Smooth muscle cell (in vitro differentiated cells): Measurements from ENCODE around the gene CITED4. TPM values are rescaled to one million over a fixed set of nuclear protein-coding genes. Genes with fewer than 3 reads are reported as not detected.

ENCODE experiments used
- DNase-seq: peaks from one replicate; lab custom pipeline; 2025; ENCODE audit not compliant: unreplicated experiment; lab: John Stamatoyannopoulos, UW
- H2AFZ ChIP-seq: fragments of 200-600 bp; sonication (generic); 2 replicates; pipeline ENCODE4 v1.6.0; 2016; ENCODE audit warnings: antibody characterized with exemption, low read depth, mild to moderate bottlenecking
- H3F3A ChIP-seq: fragments of 200-600 bp; sonication (generic); 2 replicates; pipeline ENCODE4 v1.6.0; 2017; ENCODE audit warnings: antibody characterized with exemption, low read depth
- H3K27ac ChIP-seq: fragments of 200-600 bp; sonication (generic); 2 replicates; pipeline ENCODE4 v1.5.1; 2016; ENCODE audit warnings: low read depth, mild to moderate bottlenecking
- H3K27me3 ChIP-seq: fragments of 200-600 bp; sonication (generic); 2 replicates; pipeline ENCODE4 v1.6.1; 2016; ENCODE audit warnings: low read depth, mild to moderate bottlenecking
- H3K36me3 ChIP-seq: fragments of 200-600 bp; sonication (generic); 2 replicates; pipeline ENCODE4 v1.5.1; 2016; ENCODE audit warnings: low read depth
- H3K4me1 ChIP-seq: fragments of 200-600 bp; sonication (generic); 2 replicates; pipeline ENCODE4 v1.5.1; 2016; ENCODE audit warnings: low read depth
- H3K4me2 ChIP-seq: fragments of 200-600 bp; sonication (generic); 2 replicates; pipeline ENCODE4 v1.6.0; 2016; ENCODE audit warnings: mild to moderate bottlenecking
- H3K4me3 ChIP-seq: fragments of 200-600 bp; sonication (generic); 2 replicates; pipeline ENCODE4 v1.5.1; 2016; ENCODE audit warnings: mild to moderate bottlenecking
- H3K79me2 ChIP-seq: fragments of 200-600 bp; sonication (generic); 2 replicates; pipeline ENCODE4 v1.6.0; 2016; ENCODE audit warnings: low read depth, mild to moderate bottlenecking
- H3K9ac ChIP-seq: fragments of 200-600 bp; sonication (generic); 2 replicates; pipeline ENCODE4 v1.6.0; 2016; ENCODE audit warnings: low read depth
- H3K9me3 ChIP-seq: fragments of 200-600 bp; sonication (generic); replicated peaks from 2 replicates; pipeline ENCODE4 v1.5.1; 2016; ENCODE audit warnings: low read depth
- H4K20me1 ChIP-seq: fragments of 200-600 bp; sonication (generic); 2 replicates; pipeline ENCODE4 v1.6.0; 2016; ENCODE audit warnings: low read depth
- WGBS: methylation state at CpG from one replicate; pipeline ENCODE4 v1.1.7; 2016; ENCODE audit warnings: low lambda C conversion rate; 5-methylcytosine and 5-hydroxymethylcytosine counted together
- polyA plus RNA-seq: library from polyadenylated mRNA; unstranded; fragments of >200 nt; fragmentation: Nextera tagmentation; extraction: Ambion mirVana; gene quantifications from 2 replicates; pipeline ENCODE4 v1.2.1, GENCODE V29; 2016
- total RNA-seq: library from RNA; depleted of rRNA; stranded (reverse); fragments of >200 nt; gene quantifications from 2 replicates; pipeline ENCODE4 v1.2.3, GENCODE V29; 2014
- TF ChIP-seq, protein P1 (sequence below): fragments of 200-600 bp; sonication (generic); IDR thresholded peaks from 2 replicates; pipeline ENCODE4 v1.5.1; 2017; ENCODE audit warnings: borderline replicate concordance, mild to moderate bottlenecking, antibody characterized with exemption; ENCODE audit not compliant: insufficient read depth, poor library complexity, severe bottlenecking

The CITED4 gene
- total and polyA plus RNA-seq, 2 experiments from 2014 or later, result 5.5 to 10.7 TPM

- no peak overlapping the region for H3K9ac ChIP-seq
- H3K9me3 ChIP-seq, result no peaks in the 10 kb centered on the region
- H3K36me3 ChIP-seq, result no peaks in the 10 kb centered on the region
- TF ChIP-seq, protein P1, sequence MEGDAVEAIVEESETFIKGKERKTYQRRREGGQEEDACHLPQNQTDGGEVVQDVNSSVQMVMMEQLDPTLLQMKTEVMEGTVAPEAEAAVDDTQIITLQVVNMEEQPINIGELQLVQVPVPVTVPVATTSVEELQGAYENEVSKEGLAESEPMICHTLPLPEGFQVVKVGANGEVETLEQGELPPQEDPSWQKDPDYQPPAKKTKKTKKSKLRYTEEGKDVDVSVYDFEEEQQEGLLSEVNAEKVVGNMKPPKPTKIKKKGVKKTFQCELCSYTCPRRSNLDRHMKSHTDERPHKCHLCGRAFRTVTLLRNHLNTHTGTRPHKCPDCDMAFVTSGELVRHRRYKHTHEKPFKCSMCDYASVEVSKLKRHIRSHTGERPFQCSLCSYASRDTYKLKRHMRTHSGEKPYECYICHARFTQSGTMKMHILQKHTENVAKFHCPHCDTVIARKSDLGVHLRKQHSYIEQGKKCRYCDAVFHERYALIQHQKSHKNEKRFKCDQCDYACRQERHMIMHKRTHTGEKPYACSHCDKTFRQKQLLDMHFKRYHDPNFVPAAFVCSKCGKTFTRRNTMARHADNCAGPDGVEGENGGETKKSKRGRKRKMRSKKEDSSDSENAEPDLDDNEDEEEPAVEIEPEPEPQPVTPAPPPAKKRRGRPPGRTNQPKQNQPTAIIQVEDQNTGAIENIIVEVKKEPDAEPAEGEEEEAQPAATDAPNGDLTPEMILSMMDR, result no peak
- no peak for DNase-seq
- H3K4me2 ChIP-seq, result no peak overlapping the region
- peaks cover 31% of the 10 kb centered on the region for H3K27me3 ChIP-seq
- no peaks in the 10 kb centered on the region for H3K79me2 ChIP-seq
- H2AFZ ChIP-seq, result no peak overlapping the region
- H4K20me1 ChIP-seq, result no peaks in the 10 kb centered on the region
- WGBS, result 96% methylated on average over 4 of the region's 4 CpGs
- H3K4me3 ChIP-seq, result no peak overlapping the region
- no peaks in the 10 kb centered on the region for H3K4me1 ChIP-seq
- no peaks in the 10 kb centered on the region for H3F3A ChIP-seq
- H3K27ac ChIP-seq, result no peak overlapping the region
Measured at GRCh38 chr1:40858856-40859416, 3.2 kb downstream of the CITED4 start.

DNA sequence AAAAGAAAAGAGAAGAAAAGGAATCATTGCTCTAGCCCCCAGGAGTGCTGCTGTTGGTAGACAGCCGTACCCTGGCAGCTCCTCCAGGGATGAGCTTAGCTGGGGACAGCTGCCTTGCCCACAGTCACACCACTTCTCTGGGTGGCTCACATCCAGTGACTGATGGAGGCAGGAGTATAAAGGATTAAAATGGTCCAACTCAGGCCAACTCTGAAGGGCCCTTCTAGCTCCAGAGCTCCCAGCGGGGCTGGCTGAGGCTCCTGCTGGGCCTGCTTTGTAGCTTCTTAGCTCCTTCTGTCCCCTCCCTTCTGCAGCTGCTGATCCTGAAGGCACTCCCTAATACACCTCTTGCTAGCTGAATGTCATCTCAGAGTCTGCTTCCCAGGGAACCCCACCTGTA, 4.4 kb downstream of the CITED4 start:
- Histone ChIP-seq H3K79me2 (no peaks in the 10 kb centered on the region), H3F3A (no peaks in the 10 kb centered on the region), H3K4me3 (no peak overlapping the region), H3K36me3 (no peaks in the 10 kb centered on the region), H3K4me2 (no peak overlapping the region), H4K20me1 (no peaks in the 10 kb centered on the region), H3K9ac (no peak overlapping the region), H3K4me1 (no peaks in the 10 kb centered on the region), H3K27me3 (peaks cover 31% of the 10 kb centered on the region), H3K27ac (no peak overlapping the region), H2AFZ (no peak overlapping the region), H3K9me3 (no peaks in the 10 kb centered on the region)
- DNase-seq, result no peak
- TF ChIP-seq, protein P1, result no peak
- 81% methylated on average over 2 of the region's 2 CpGs for WGBS

DNA sequence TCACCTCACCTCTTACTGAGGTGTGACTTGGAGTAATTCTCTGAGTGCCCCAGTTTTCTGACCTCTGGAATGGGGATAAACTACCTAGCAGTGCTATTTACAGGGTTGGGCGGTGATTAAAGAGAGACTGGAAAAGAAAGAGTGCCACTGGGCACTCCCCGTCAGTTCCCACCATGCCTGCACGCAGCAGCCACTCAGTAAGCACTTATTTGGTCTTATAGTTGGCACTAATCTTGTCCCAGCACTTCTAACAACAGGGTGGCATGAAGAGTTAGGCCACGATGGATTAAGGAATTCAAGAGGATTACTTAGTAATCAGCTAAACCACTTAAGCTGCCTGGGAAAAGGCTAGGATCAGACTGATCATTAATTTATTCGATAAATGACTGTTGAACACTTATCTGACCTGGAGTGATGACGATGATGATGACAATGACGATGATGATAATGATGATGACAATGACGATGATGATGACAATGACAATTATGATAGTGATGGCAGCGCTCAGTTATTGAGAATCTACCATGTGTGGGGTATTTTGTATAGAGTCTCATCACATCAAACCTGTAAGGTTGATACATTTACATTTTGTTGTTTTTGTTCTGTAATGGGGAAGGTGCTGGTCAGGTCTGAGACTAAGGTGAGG, 5.4 kb downstream of the CITED4 start:
- H3K4me1 ChIP-seq, result no peaks in the 10 kb centered on the region
- no peak overlapping the region for H3K4me3 ChIP-seq
- no peak overlapping the region for H2AFZ ChIP-seq
- no peak overlapping the region for H3K4me2 ChIP-seq
- no peak overlapping the region for H3K9ac ChIP-seq
- no peaks in the 10 kb centered on the region for H3F3A ChIP-seq
- no peaks in the 10 kb centered on the region for H4K20me1 ChIP-seq
- WGBS, result 90% methylated on average over 9 of the region's 9 CpGs
- TF ChIP-seq, protein P1, result no peak
- H3K79me2 ChIP-seq, result no peaks in the 10 kb centered on the region
- H3K27me3 ChIP-seq, result peaks cover 31% of the 10 kb centered on the region
- DNase-seq, result no peak
- H3K36me3 ChIP-seq, result no peaks in the 10 kb centered on the region
- no peak overlapping the region for H3K27ac ChIP-seq
- no peaks in the 10 kb centered on the region for H3K9me3 ChIP-seq

- WGBS, result 86% methylated on average over 3 of the region's 3 CpGs
Measured at GRCh38 chr1:40856116-40856515, 6.0 kb downstream of the CITED4 start.

More at GRCh38 chr1:40856116-40856515, 6.0 kb downstream of the CITED4 start:
- H4K20me1 ChIP-seq, result no peaks in the 10 kb centered on the region
- no peaks in the 10 kb centered on the region for H3K36me3 ChIP-seq
- no peak overlapping the region for H3K4me2 ChIP-seq
- H3K27me3 ChIP-seq, result peaks cover 28% of the 10 kb centered on the region
- H3K9me3 ChIP-seq, result no peaks in the 10 kb centered on the region
- TF ChIP-seq, protein P1, result no peak
- no peaks in the 10 kb centered on the region for H3K4me1 ChIP-seq
- H3F3A ChIP-seq, result no peaks in the 10 kb centered on the region
- no peak overlapping the region for H3K27ac ChIP-seq
- H2AFZ ChIP-seq, result no peak overlapping the region
- DNase-seq, result no peak
- no peaks in the 10 kb centered on the region for H3K79me2 ChIP-seq
- H3K9ac ChIP-seq, result no peak overlapping the region
- H3K4me3 ChIP-seq, result no peak overlapping the region
